Stomach smooth muscle (tissue), 2 donors: ENCODE data around the gene SUDS3.

Experiments
- H3K27ac ChIP-seq: one replicate; pipeline ENCODE4 v1.7.0; 2013; ENCODE audit warnings: mild to moderate bottlenecking, low read length, inconsistent platforms
- H3K27me3 ChIP-seq, 2 donors: one replicate each; pipeline ENCODE4 v1.7.0; 2013; ENCODE audit warnings: low read length in 2 of 2; ENCODE audit not compliant: insufficient read depth in 2 of 2, control insufficient read depth in 1 of 2
- H3K36me3 ChIP-seq, 2 donors: one replicate each; pipeline ENCODE4 v1.7.0; 2013; ENCODE audit warnings: low read length in 2 of 2; ENCODE audit not compliant: control insufficient read depth in 2 of 2, insufficient read depth in 2 of 2
- H3K4me1 ChIP-seq: one replicate; pipeline ENCODE4 v1.7.0; 2013; ENCODE audit warnings: low read length; ENCODE audit not compliant: control insufficient read depth, insufficient read depth
- H3K4me3 ChIP-seq, 2 donors: one replicate each; pipeline ENCODE4 v1.7.0; 2013; ENCODE audit warnings: low read length in 2 of 2
- H3K9ac ChIP-seq, 2 donors: one replicate each; pipeline ENCODE4 v1.7.0; 2013; ENCODE audit warnings: low read length in 2 of 2, mild to moderate bottlenecking in 1 of 2
- H3K9me3 ChIP-seq, 2 donors: one replicate each; pipeline ENCODE4 v1.7.0; 2013; ENCODE audit warnings: low read length in 2 of 2; ENCODE audit not compliant: control insufficient read depth in 2 of 2
- donor health status: healthy.
- donor health status: Pancreatic carcinoma.

Gene SUDS3

GRCh38 chr12:118372541-118373495 is 3.5 kb upstream of the SUDS3 start, which contains the start of gene TAOK3:
Gene TAOK3 (minus strand): TSS chr12:118372907. CDS start chr12:118255567, 117,340 bp downstream.
- peak within 1 kb of the TSS; percentile 73 for H3K27ac ChIP-seq
- no peaks in the 10 kb centered on the region for H3K9me3 ChIP-seq
- H3K9ac ChIP-seq = peak within 1 kb of the TSS; percentile 71 to 78
- no peaks in the 10 kb centered on the region for H3K36me3 ChIP-seq
- peak within 1 kb of the TSS; percentile 84 to 91 for H3K4me3 ChIP-seq
- H3K27me3 ChIP-seq = no peaks in the 10 kb centered on the region
- peaks cover 28% of the 10 kb centered on the region for H3K4me1 ChIP-seq

- Histone ChIP-seq H3K9ac (peak overlapping the region; percentile 61 to 78), H3K36me3 (no peaks in the 10 kb centered on the region), H3K9me3 (no peaks in the 10 kb centered on the region), H3K27me3 (no peaks in the 10 kb centered on the region), H3K4me1 (peaks cover 31% of the 10 kb centered on the region), H3K27ac (peak overlapping the region; percentile 73), H3K4me3 (peak overlapping the region; percentile 72 to 89)
Observed at GRCh38 chr12:118373616-118374015, 2.7 kb upstream of the SUDS3 start.

- H3K36me3 ChIP-seq = no peaks in the 10 kb centered on the region
- no peak overlapping the region for H3K9ac ChIP-seq
- H3K27me3 ChIP-seq = no peaks in the 10 kb centered on the region
- peaks cover 31% of the 10 kb centered on the region for H3K4me1 ChIP-seq
- no peak overlapping the region for H3K27ac ChIP-seq
- no peak overlapping the region for H3K4me3 ChIP-seq
- H3K9me3 ChIP-seq = no peaks in the 10 kb centered on the region
Observed at GRCh38 chr12:118374126-118374725, 2.1 kb upstream of the SUDS3 start.

DNA sequence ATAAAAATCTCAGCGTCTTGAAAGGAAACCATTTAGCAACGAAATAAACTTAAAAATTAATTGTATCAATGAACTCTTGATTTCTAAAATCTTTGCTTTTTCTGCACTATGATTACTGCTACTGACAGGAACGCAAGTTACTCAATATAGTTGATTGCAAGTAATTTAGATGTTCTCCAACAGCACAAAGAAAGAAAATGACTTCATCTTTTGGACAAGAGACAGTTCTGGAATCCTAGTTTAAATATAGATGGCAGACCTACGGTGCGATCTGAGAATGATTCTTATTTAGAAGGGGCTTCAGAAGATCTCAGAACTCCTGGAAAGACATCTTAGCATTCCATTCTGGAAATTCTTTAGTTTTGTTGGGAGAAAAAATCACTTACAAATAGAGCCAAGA is 1.4 kb upstream of the SUDS3 start:
- Histone ChIP-seq H3K27me3 (no peaks in the 10 kb centered on the region), H3K9me3 (no peaks in the 10 kb centered on the region), H3K4me1 (peaks cover 31% of the 10 kb centered on the region), H3K36me3 (peaks cover 5% of the 10 kb centered on the region in 2 donors), H3K4me3 (peak overlapping the region in 1 of 2 donors; percentile 29), H3K9ac (no peak overlapping the region), H3K27ac (no peak overlapping the region)

GRCh38 chr12:118375348-118375747 is 1.0 kb upstream of the SUDS3 start:
- peaks cover 31% of the 10 kb centered on the region for H3K4me1 ChIP-seq
- peak overlapping the region in 1 of 2 donors; percentile 29 for H3K4me3 ChIP-seq
- H3K27ac ChIP-seq = no peak overlapping the region
- no peaks in the 10 kb centered on the region for H3K27me3 ChIP-seq
- H3K36me3 ChIP-seq = peaks cover 5 to 7% of the 10 kb centered on the region in 2 donors
- H3K9me3 ChIP-seq = no peaks in the 10 kb centered on the region
- H3K9ac ChIP-seq = no peak overlapping the region

DNA sequence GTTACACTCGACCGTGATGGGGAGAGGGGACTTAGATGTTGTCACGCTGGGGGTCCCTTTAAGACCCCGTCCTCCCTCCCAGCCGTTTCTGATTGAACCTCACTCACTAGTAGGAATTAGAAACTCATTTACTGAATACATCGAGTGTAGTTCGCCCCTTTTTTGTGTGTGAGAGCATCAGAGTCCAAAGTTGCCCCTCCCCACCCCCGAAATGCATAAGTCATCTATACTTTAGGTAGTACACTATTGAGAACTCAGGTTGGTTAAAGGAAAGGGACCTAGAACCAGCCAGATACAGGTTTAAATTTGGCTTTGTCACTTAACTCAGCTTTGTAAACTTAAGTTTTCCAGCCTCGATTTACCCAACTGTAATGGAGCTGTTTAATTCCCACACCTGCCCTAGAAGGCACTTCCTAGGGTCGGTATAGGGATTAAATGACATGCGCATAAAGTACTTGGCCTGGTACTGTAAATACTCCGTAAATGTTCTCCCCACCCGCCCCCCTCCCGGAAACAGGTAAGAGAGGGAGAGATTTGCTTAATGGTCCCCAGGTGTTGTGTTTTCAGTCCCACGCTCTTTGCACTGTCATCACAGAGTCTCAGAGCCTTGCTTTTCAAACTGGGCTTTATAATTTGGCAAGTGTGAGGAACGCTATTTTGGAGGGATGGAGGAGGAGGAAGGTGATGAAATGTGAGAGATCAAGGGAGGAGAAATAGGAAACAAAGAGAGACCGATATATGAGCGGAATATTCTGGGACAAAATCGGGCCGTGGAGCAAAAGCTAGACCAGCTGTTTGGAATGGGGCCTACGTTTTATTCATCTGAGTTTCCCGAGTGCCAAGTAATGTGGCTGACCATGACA is 897 bp downstream of the SUDS3 start:
- Histone ChIP-seq H3K4me3 (peak overlapping the region; percentile 91 to 93), H3K9me3 (no peaks in the 10 kb centered on the region), H3K4me1 (peaks cover 21% of the 10 kb centered on the region), H3K27me3 (no peaks in the 10 kb centered on the region), H3K36me3 (peaks cover 12 to 14% of the 10 kb centered on the region in 2 donors), H3K9ac (peak overlapping the region; percentile 73 to 89), H3K27ac (peak overlapping the region; percentile 95)

GRCh38 chr12:118377884-118378470 is 1.6 kb downstream of the SUDS3 start:
- H3K27ac ChIP-seq = peak overlapping the region; percentile 95

GRCh38 chr12:118391424-118391823 is 15.1 kb downstream of the SUDS3 start:
- Histone ChIP-seq H3K4me3 (no peak overlapping the region), H3K27me3 (no peaks in the 10 kb centered on the region), H3K9me3 (no peaks in the 10 kb centered on the region), H3K27ac (no peak overlapping the region), H3K36me3 (peaks cover 46 to 52% of the 10 kb centered on the region in 2 donors), H3K4me1 (no peaks in the 10 kb centered on the region), H3K9ac (no peak overlapping the region)

More at GRCh38 chr12:118377884-118378470, 1.6 kb downstream of the SUDS3 start:
- Histone ChIP-seq H3K27me3 (no peaks in the 10 kb centered on the region), H3K9ac (peak overlapping the region; percentile 73 to 89), H3K4me3 (peak overlapping the region; percentile 91 to 93), H3K4me1 (peaks cover 21% of the 10 kb centered on the region), H3K9me3 (no peaks in the 10 kb centered on the region), H3K36me3 (peaks cover 13 to 18% of the 10 kb centered on the region in 2 donors)

DNA sequence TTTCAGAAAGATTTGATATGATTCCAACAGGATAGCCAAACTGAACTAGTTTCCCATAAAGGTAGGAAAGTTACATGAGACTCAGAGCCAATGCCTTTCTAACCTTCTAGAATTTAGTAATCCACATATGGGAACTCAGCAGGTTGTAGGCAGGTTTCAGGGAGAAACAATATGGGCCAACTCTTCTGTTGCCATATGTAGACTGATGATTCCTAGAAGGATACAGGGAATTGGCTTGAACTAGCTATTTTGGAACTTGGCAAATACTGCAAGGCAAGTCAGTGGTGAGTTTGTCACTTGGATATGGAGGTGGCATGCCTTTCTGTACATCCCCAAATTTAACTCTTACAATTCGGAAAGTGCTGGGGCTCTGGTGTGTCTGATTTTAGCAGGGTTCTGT is 15.5 kb downstream of the SUDS3 start:
- Histone ChIP-seq H3K4me3 (no peak overlapping the region), H3K36me3 (peaks cover 44 to 49% of the 10 kb centered on the region in 2 donors), H3K4me1 (no peaks in the 10 kb centered on the region), H3K27ac (no peak overlapping the region), H3K9me3 (no peaks in the 10 kb centered on the region), H3K27me3 (no peaks in the 10 kb centered on the region), H3K9ac (no peak overlapping the region)
